Ascending aorta (tissue), 2 donors: ENCODE data around the gene PAF1. TPM values are rescaled to one million over a fixed set of nuclear protein-coding genes. Genes with fewer than 3 reads are reported as not detected.

Source experiments
- DNase-seq, 2 donors: peaks; one replicate each; pipeline ENCODE4 v3.0.0-alpha.2; 2019; ENCODE audit warnings: low spot score in 2 of 2
- H3K27ac ChIP-seq, 2 donors: fragments of 200-600 bp; sonication (generic); one replicate each; pipeline ENCODE4 v1.5.1; 2016 to 2017; ENCODE audit warnings: mild to moderate bottlenecking in 1 of 2
- H3K27me3 ChIP-seq: fragments of 200-600 bp; sonication (generic); one replicate; pipeline ENCODE4 v1.5.1; 2017
- H3K36me3 ChIP-seq, 2 donors: fragments of 200-600 bp; sonication (generic); one replicate each; pipeline ENCODE4 v1.5.1; 2016
- H3K4me1 ChIP-seq, 2 donors: fragments of 200-600 bp; sonication (generic); one replicate each; pipeline ENCODE4 v1.5.1; 2016 to 2017; ENCODE audit warnings: mild to moderate bottlenecking in 1 of 2
- H3K4me3 ChIP-seq, 2 donors: fragments of 200-600 bp; sonication (generic); one replicate each; pipeline ENCODE4 v1.5.1; 2016 to 2017; ENCODE audit warnings: mild to moderate bottlenecking in 1 of 2
- H3K9me3 ChIP-seq, 2 donors: fragments of 200-600 bp; sonication (generic); one replicate each; pipeline ENCODE4 v1.5.1; 2016
- intact Hi-C: fragments of 100-400 bp; cut with DNase I; formaldehyde crosslinking; loops from one replicate; pipeline ENCODE4 v1.15.1; 2023
- total RNA-seq: library from RNA; depleted of rRNA; stranded (reverse); fragments of >200 nt; gene quantifications from one replicate; pipeline ENCODE4 v1.1.0, GENCODE V29; 2016
- TF ChIP-seq, protein P1 (sequence below), 3 experiments: fragments of 200-600 bp in 2 of 3; fragments of 450-650 bp in 1 of 3; sonication (generic) in 2 of 3; IDR thresholded peaks; one replicate each; pipeline ENCODE4 v1.5.1; 2016 to 2019; ENCODE audit warnings: antibody characterized with exemption in 3 of 3, mild to moderate bottlenecking in 1 of 3, moderate library complexity in 1 of 3

Gene PAF1
- total RNA-seq, 1 donor from 2014 or later = 12.7 TPM

DNA sequence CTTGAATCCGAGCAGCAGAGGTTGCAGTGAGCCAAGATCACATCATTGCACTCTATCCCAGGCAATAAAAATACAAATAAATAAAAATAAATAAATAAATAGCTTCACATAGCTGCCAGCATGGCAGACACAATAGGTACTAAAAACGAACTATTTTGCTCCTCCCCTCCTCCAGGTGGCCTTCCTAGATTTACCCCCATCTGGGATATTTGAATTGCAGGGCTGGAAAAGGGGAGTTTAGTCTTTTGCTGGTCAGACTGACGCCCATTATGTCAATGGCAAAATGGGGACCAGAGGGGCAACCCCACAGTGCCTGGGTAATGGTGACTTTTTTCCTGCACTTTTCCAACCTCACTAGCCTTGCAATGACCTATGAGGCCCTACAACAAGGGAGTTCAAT is 54.4 kb downstream of the PAF1 start:
- H3K9me3 ChIP-seq = no peaks in the 10 kb centered on the region
- H3K27ac ChIP-seq = no peak overlapping the region
- no peaks in the 10 kb centered on the region for H3K27me3 ChIP-seq
- TF ChIP-seq, protein P1, sequence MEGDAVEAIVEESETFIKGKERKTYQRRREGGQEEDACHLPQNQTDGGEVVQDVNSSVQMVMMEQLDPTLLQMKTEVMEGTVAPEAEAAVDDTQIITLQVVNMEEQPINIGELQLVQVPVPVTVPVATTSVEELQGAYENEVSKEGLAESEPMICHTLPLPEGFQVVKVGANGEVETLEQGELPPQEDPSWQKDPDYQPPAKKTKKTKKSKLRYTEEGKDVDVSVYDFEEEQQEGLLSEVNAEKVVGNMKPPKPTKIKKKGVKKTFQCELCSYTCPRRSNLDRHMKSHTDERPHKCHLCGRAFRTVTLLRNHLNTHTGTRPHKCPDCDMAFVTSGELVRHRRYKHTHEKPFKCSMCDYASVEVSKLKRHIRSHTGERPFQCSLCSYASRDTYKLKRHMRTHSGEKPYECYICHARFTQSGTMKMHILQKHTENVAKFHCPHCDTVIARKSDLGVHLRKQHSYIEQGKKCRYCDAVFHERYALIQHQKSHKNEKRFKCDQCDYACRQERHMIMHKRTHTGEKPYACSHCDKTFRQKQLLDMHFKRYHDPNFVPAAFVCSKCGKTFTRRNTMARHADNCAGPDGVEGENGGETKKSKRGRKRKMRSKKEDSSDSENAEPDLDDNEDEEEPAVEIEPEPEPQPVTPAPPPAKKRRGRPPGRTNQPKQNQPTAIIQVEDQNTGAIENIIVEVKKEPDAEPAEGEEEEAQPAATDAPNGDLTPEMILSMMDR (IDR thresholded peaks at IDR 0.05) = no peak
- DNase-seq = no peak
- intact Hi-C loops = no loop called here
- no peaks in the 10 kb centered on the region for H3K36me3 ChIP-seq
- peaks cover 5 to 8% of the 10 kb centered on the region in 2 donors for H3K4me1 ChIP-seq
- H3K4me3 ChIP-seq = no peak overlapping the region

Other genes starting within 250 kb of the PAF1 start
- not detected for gene NCCRP1, start 194.1 kb downstream of the PAF1 start, total RNA-seq
- not detected for gene SYCN, start 186.8 kb downstream of the PAF1 start, total RNA-seq
- gene IFNL3, start 146.1 kb downstream of the PAF1 start, total RNA-seq = not detected
- gene IFNL4, start 142.2 kb downstream of the PAF1 start, total RNA-seq = not detected
- not detected for gene IFNL2, start 122.7 kb downstream of the PAF1 start, total RNA-seq
- gene IFNL1, start 94.7 kb downstream of the PAF1 start, total RNA-seq = not detected
- gene LRFN1, start 70.2 kb downstream of the PAF1 start, total RNA-seq = not detected
- 69.2 TPM for gene GMFG, start 55.1 kb downstream of the PAF1 start, total RNA-seq
- gene SAMD4B, start 48.7 kb downstream of the PAF1 start, total RNA-seq = 358 TPM
- gene MED29, start 272 bp upstream of the PAF1 start, total RNA-seq = 60.8 TPM
- 1,166 TPM for gene ZFP36, start 15.7 kb upstream of the PAF1 start, total RNA-seq
- gene PLEKHG2, start 21.6 kb upstream of the PAF1 start, total RNA-seq = 52.9 TPM
- gene RPS16, start 44.8 kb upstream of the PAF1 start, total RNA-seq = 1,453 TPM
- 142 TPM for gene SUPT5H, start 54.5 kb upstream of the PAF1 start, total RNA-seq
- 92.0 TPM for gene TIMM50, start 89.7 kb upstream of the PAF1 start, total RNA-seq
- gene DLL3, start 107.8 kb upstream of the PAF1 start, total RNA-seq = not detected
- gene SELENOV, start 124.0 kb upstream of the PAF1 start, total RNA-seq = not detected
- gene EID2B, start 141.7 kb upstream of the PAF1 start, total RNA-seq = not detected
- 11.8 TPM for gene EID2, start 149.1 kb upstream of the PAF1 start, total RNA-seq
- gene LGALS13, start 211.4 kb upstream of the PAF1 start, total RNA-seq = not detected